GM12878 (cell line): ENCODE measurements around the gene AURKAIP1. TPM values are rescaled to one million over a fixed set of nuclear protein-coding genes. Genes with fewer than 3 reads are reported as not detected.

Experiments
- BHLHE40 ChIP-seq, 2 experiments: fragments of 450-650 bp in 1 of 2; IDR thresholded peaks; 2 replicates each; pipeline ENCODE4 v1.6.1; 2011 to 2017; ENCODE audit warnings: low read depth in 2 of 2, borderline replicate concordance in 1 of 2, improper control_type of control experiment in 1 of 2, low read length in 1 of 2, mild to moderate bottlenecking in 1 of 2
- CEBPB ChIP-seq, 2 experiments: fragments of 150-350 bp in 1 of 2; IDR thresholded peaks; 2 replicates each; pipeline ENCODE4 v1.6.1; 2012 to 2014; ENCODE audit warnings: low read depth in 2 of 2, low read length in 2 of 2, borderline replicate concordance in 1 of 2, inconsistent platforms in 1 of 2
- EGR1 ChIP-seq, 2 experiments: IDR thresholded peaks; 1 replicate in 1 of 2; 2 replicates in 1 of 2; pipeline ENCODE4 v1.6.1; 2011 to 2012; ENCODE audit warnings: low read depth in 2 of 2, low read length in 2 of 2, borderline replicate concordance in 1 of 2, mild to moderate bottlenecking in 1 of 2, moderate library complexity in 1 of 2
- IKZF1 ChIP-seq: fragments of 450-650 bp; conservative IDR thresholded peaks from 2 replicates; pipeline ENCODE4 v1.6.1; 2017; ENCODE audit warnings: antibody characterized with exemption, mild to moderate bottlenecking
- MEF2A ChIP-seq: IDR thresholded peaks from 2 replicates; pipeline ENCODE4 v1.6.1; 2011; ENCODE audit warnings: low read depth, mild to moderate bottlenecking, low read length, moderate library complexity; ENCODE audit not compliant: insufficient read depth
- MXI1 ChIP-seq: fragments of 150-350 bp; IDR thresholded peaks from 2 replicates; pipeline ENCODE4 v1.6.1; 2011; ENCODE audit warnings: low read depth, mild to moderate bottlenecking, inconsistent platforms, low read length, improper control_type of control experiment
- MYB ChIP-seq: fragments of 150-350 bp; IDR thresholded peaks from 2 replicates; pipeline ENCODE4 v1.6.1; 2014; ENCODE audit warnings: mild to moderate bottlenecking, low read depth, low read length, borderline replicate concordance
- NFXL1 ChIP-seq: fragments of 450-650 bp; IDR thresholded peaks from 2 replicates; pipeline ENCODE4 v1.6.1; 2017; ENCODE audit warnings: antibody characterized with exemption, mild to moderate bottlenecking, borderline replicate concordance
- NR2C2 ChIP-seq: IDR thresholded peaks from 2 replicates; pipeline ENCODE4 v1.6.1; 2011; ENCODE audit warnings: borderline replicate concordance, low read depth; ENCODE audit not compliant: control insufficient read depth, insufficient read length
- PAX5 ChIP-seq: IDR thresholded peaks from 2 replicates; pipeline ENCODE4 v1.6.1; 2011; ENCODE audit warnings: low read depth, low read length, borderline replicate concordance
- PBX3 ChIP-seq: IDR thresholded peaks from 2 replicates; pipeline ENCODE4 v1.6.1; 2011; ENCODE audit warnings: mild to moderate bottlenecking, low read depth, low read length, moderate library complexity; ENCODE audit not compliant: insufficient replicate concordance
- POLR2A ChIP-seq: IDR thresholded peaks from 2 replicates; pipeline ENCODE4 v1.6.1; 2011; ENCODE audit warnings: low read depth, mild to moderate bottlenecking, low read length
- SMAD5 ChIP-seq: IDR thresholded peaks from 2 replicates; pipeline ENCODE4 v1.6.1; 2016; ENCODE audit warnings: antibody characterized with exemption, low read depth
- SP1 ChIP-seq: IDR thresholded peaks from one replicate; pipeline ENCODE4 v1.6.1; 2011; ENCODE audit warnings: low read depth, low read length
- TARDBP ChIP-seq: IDR thresholded peaks from 2 replicates; pipeline ENCODE4 v1.6.1; 2016; ENCODE audit warnings: borderline replicate concordance
- TBL1XR1 ChIP-seq: IDR thresholded peaks from 2 replicates; pipeline ENCODE4 v1.6.1; 2012; ENCODE audit warnings: low read depth, low read length, improper control_type of control experiment
- USF1 ChIP-seq: IDR thresholded peaks from 2 replicates; pipeline ENCODE4 v1.6.1; 2011; ENCODE audit warnings: borderline replicate concordance, low read depth, mild to moderate bottlenecking, moderate library complexity, mixed read lengths, low read length; ENCODE audit not compliant: insufficient read depth; ENCODE audit errors: extremely low read length
- ZBTB40 ChIP-seq: fragments of 450-650 bp; IDR thresholded peaks from 2 replicates; pipeline ENCODE4 v1.6.1; 2016; ENCODE audit warnings: mild to moderate bottlenecking, moderate library complexity, borderline replicate concordance
- ZNF622 ChIP-seq: fragments of 450-650 bp; IDR thresholded peaks from 2 replicates; pipeline ENCODE4 v1.6.1; 2017; ENCODE audit warnings: mild to moderate bottlenecking, inconsistent platforms
- polyA plus RNA-seq, 11 experiments: library from polyadenylated mRNA; depleted of rRNA in 4 of 11; unstranded in 6 of 11; stranded (reverse) in 5 of 11; fragments of >200 nt; fragmentation: Nextera tagmentation in 4 of 11; fragmentation: Illumina TruSeq in 1 of 11; extraction: Ambion mirVana in 4 of 11; extraction: Trizol in 1 of 11; gene quantifications; 1 replicate in 1 of 11; 2 replicates in 10 of 11; pipeline versions ENCODE4 v1.2.1 to v1.2.3, GENCODE V29; 2011 to 2016; ENCODE audit warnings: inconsistent platforms in 2 of 11, missing spikeins in 2 of 11, low read depth in 1 of 11
- total RNA-seq, 4 experiments: library from RNA; depleted of rRNA in 3 of 4; stranded (reverse); fragments of >200 nt in 3 of 4; fragmentation: Illumina TruSeq in 1 of 4; extraction: Trizol in 1 of 4; gene quantifications; 2 replicates each; pipeline versions ENCODE4 v1.2.1 to v1.2.3, GENCODE V29; 2013 to 2021

AURKAIP1 gene
- total and polyA plus RNA-seq, 10 of the 15 experiments (the other 5 are each of a cell fraction or from before 2014, with no cell fraction given), result 6.5 to 366 (median 120) TPM

- TF ChIP-seq CEBPB (IDR thresholded peaks at IDR 0.05; ENCODE audit: borderline replicate concordance in 1 of 2, low read depth in 2 of 2, low read length in 2 of 2) (no peak), PBX3 (no peak), NFXL1 (no peak), SP1 (peak; percentile 73), MEF2A (peak; percentile 53; the same call in 1 of the 2 replicates), TARDBP (peak; percentile 83; the same call in 1 of the 2 replicates), ZBTB40 (peak; percentile 97), EGR1 (IDR thresholded peaks at IDR 0.05; ENCODE audit: borderline replicate concordance in 1 of 2, low read depth in 2 of 2, low read length in 2 of 2) (peak; percentile 35 to 71; a peak in 2 of 3 replicates), USF1 (peak; percentile 45), BHLHE40 (IDR thresholded peaks at IDR 0.05; ENCODE audit: borderline replicate concordance in 1 of 2, low read depth in 2 of 2, low read length in 1 of 2) (peak; percentile 47 to 82; a peak in 3 of 4 replicates), MXI1 (peak; percentile 94), IKZF1 (peak; percentile 98), SMAD5 (peak; percentile 90), POLR2A (peak; percentile 98), PAX5 (0 out of 2 replicates have a peak, but pooled peaks have one; percentile 53), MYB (no peak), NR2C2 (peak; percentile 99), ZNF622 (no peak), TBL1XR1 (peak; percentile 99)
These were observed 32.0 kb upstream of the AURKAIP1 start, which contains the start of gene MRPL20 (continued) for GRCh38 chr1:1406821-1407635.
